Fibroblast of lung (primary cell): ENCODE results near the gene DMRTC2. TPM values are rescaled to one million over a fixed set of nuclear protein-coding genes. Genes with fewer than 3 reads are reported as not detected.

Experiments used
- DNase-seq, 2 donors: peaks; one replicate each; pipeline versions ENCODE4 v3.0.0 to v3.0.0-alpha.2; 2010; ENCODE audit warnings: low read depth in 2 of 2
- H2AFZ ChIP-seq: 2 replicates; pipeline ENCODE4 v1.5.1; 2012; ENCODE audit warnings: low read length, control low read depth, inconsistent platforms
- H3K27ac ChIP-seq: 2 replicates; pipeline ENCODE4 v1.5.1; 2011; ENCODE audit warnings: low read length, control low read depth; ENCODE audit not compliant: insufficient read depth
- H3K27me3 ChIP-seq: 2 replicates; pipeline ENCODE4 v1.5.1; 2011; ENCODE audit warnings: mild to moderate bottlenecking, low read length; ENCODE audit not compliant: control insufficient read depth, insufficient read depth
- H3K36me3 ChIP-seq: 2 replicates; pipeline ENCODE4 v1.5.1; 2011; ENCODE audit warnings: low read length; ENCODE audit not compliant: control insufficient read depth, insufficient read depth
- H3K4me1 ChIP-seq: 2 replicates; pipeline ENCODE4 v1.5.1; 2011; ENCODE audit warnings: low read length; ENCODE audit not compliant: control insufficient read depth, insufficient read depth; ENCODE audit errors: extremely low read depth
- H3K4me2 ChIP-seq: 2 replicates; pipeline ENCODE4 v1.5.1; 2011; ENCODE audit warnings: low read length, control low read depth; ENCODE audit not compliant: insufficient read depth; ENCODE audit errors: extremely low read depth
- H3K4me3 ChIP-seq, 4 experiments: fragments of 200-600 bp in 1 of 4; sonication (generic) in 1 of 4; replicated peaks in 1 of 4; 2 replicates each; pipeline ENCODE4 v1.5.1; 2011 to 2016; ENCODE audit warnings: low read length in 4 of 4, low read depth in 3 of 4, mild to moderate bottlenecking in 3 of 4, control low read depth in 2 of 4, inconsistent platforms in 1 of 4, mixed read lengths in 1 of 4; ENCODE audit not compliant: insufficient read depth in 1 of 4; ENCODE audit errors: control extremely low read depth in 1 of 4
- H3K79me2 ChIP-seq: 2 replicates; pipeline ENCODE4 v1.5.1; 2012; ENCODE audit warnings: mild to moderate bottlenecking, low read length, inconsistent platforms; ENCODE audit not compliant: control insufficient read depth, insufficient read depth
- H3K9ac ChIP-seq: 2 replicates; pipeline ENCODE4 v1.5.1; 2011; ENCODE audit warnings: mild to moderate bottlenecking, low read length, control low read depth; ENCODE audit not compliant: insufficient read depth
- H3K9me3 ChIP-seq: 2 replicates; pipeline ENCODE4 v1.5.1; 2012; ENCODE audit warnings: low read depth, low read length; ENCODE audit not compliant: control insufficient read depth, insufficient read depth
- H4K20me1 ChIP-seq: 2 replicates; pipeline ENCODE4 v1.5.1; 2011; ENCODE audit warnings: low read length; ENCODE audit not compliant: control insufficient read depth, insufficient read depth; ENCODE audit errors: extremely low read depth
- CTCF ChIP-seq, 2 donors: IDR thresholded peaks in 1 of 2; conservative IDR thresholded peaks in 1 of 2; 1 replicate in 1 of 2; 2 replicates in 1 of 2; pipeline ENCODE4 v1.5.1; 2011 to 2012; ENCODE audit warnings: low read length in 2 of 2, control low read depth in 1 of 2, inconsistent platforms in 1 of 2, low read depth in 1 of 2, mild to moderate bottlenecking in 1 of 2
- EZH2 ChIP-seq: IDR thresholded peaks from 2 replicates; pipeline ENCODE4 v1.5.1; 2012; ENCODE audit warnings: low read length, control low read depth, mild to moderate bottlenecking; ENCODE audit errors: missing control alignments
- polyA plus RNA-seq, 2 donors: library from polyadenylated mRNA; depleted of rRNA in 1 of 2; stranded (reverse) in 1 of 2; unstranded in 1 of 2; fragments of >200 nt; gene quantifications; 2 replicates each; pipeline ENCODE4 v1.2.1, GENCODE V29; 2011 to 2012; ENCODE audit warnings: missing spikeins in 1 of 2
- total RNA-seq: library from RNA; depleted of rRNA; stranded (reverse); fragments of >200 nt; gene quantifications from 2 replicates; pipeline ENCODE4 v1.2.1, GENCODE V29; 2014

Gene DMRTC2
- total and polyA plus RNA-seq, 2 donors (not counting 1 experiment from before 2014, with no cell fraction given): not detected

- H3K4me3 ChIP-seq: peak overlapping the region in 1 of 4 experiments; percentile 22
- H2AFZ ChIP-seq: no peak overlapping the region
- no peak for DNase-seq
- H3K27ac ChIP-seq: no peak overlapping the region
- no peaks in the 10 kb centered on the region for H3K27me3 ChIP-seq
- H3K9ac ChIP-seq: no peak overlapping the region
- H3K4me2 ChIP-seq: peak overlapping the region; percentile 68
- no peaks in the 10 kb centered on the region for H3K9me3 ChIP-seq
- H3K79me2 ChIP-seq: peaks cover 70% of the 10 kb centered on the region
- no peaks in the 10 kb centered on the region for H4K20me1 ChIP-seq
- H3K36me3 ChIP-seq: peaks cover 39% of the 10 kb centered on the region
- peaks cover 8% of the 10 kb centered on the region for H3K4me1 ChIP-seq
- no peak for TF ChIP-seq CTCF (conservative IDR thresholded peaks at IDR 0.05 in 1 of 2, IDR thresholded peaks at IDR 0.05 in 1 of 2; ENCODE audit: low read depth in 1 of 2, low read length in 2 of 2)
- no peak for TF ChIP-seq EZH2
Measured at GRCh38 chr19:41863209-41863931, 18.5 kb downstream of the DMRTC2 start.

GRCh38 chr19:41864374-41864773 lies 19.5 kb downstream of the DMRTC2 start:
- no peaks in the 10 kb centered on the region for H4K20me1 ChIP-seq
- no peak overlapping the region for H3K27ac ChIP-seq
- peaks cover 73% of the 10 kb centered on the region for H3K79me2 ChIP-seq
- H2AFZ ChIP-seq: no peak overlapping the region
- no peak overlapping the region for H3K4me3 ChIP-seq
- no peaks in the 10 kb centered on the region for H3K9me3 ChIP-seq
- peaks cover 44% of the 10 kb centered on the region for H3K36me3 ChIP-seq
- TF ChIP-seq CTCF (conservative IDR thresholded peaks at IDR 0.05 in 1 of 2, IDR thresholded peaks at IDR 0.05 in 1 of 2; ENCODE audit: low read depth in 1 of 2, low read length in 2 of 2) (no peak), EZH2 (no peak)
- H3K9ac ChIP-seq: no peak overlapping the region
- DNase-seq: no peak
- H3K4me1 ChIP-seq: peaks cover 8% of the 10 kb centered on the region
- H3K4me2 ChIP-seq: no peak overlapping the region
- no peaks in the 10 kb centered on the region for H3K27me3 ChIP-seq

GRCh38 chr19:41866284-41866683 lies 21.4 kb downstream of the DMRTC2 start:
- Histone ChIP-seq H2AFZ (no peak overlapping the region), H3K27me3 (no peaks in the 10 kb centered on the region), H3K27ac (no peak overlapping the region), H3K79me2 (peaks cover 61% of the 10 kb centered on the region), H4K20me1 (no peaks in the 10 kb centered on the region), H3K4me1 (peaks cover 8% of the 10 kb centered on the region), H3K9ac (no peak overlapping the region), H3K4me3 (no peak overlapping the region), H3K36me3 (peaks cover 49% of the 10 kb centered on the region), H3K4me2 (no peak overlapping the region), H3K9me3 (no peaks in the 10 kb centered on the region)
- no peak for DNase-seq
- no peak for TF ChIP-seq CTCF (conservative IDR thresholded peaks at IDR 0.05 in 1 of 2, IDR thresholded peaks at IDR 0.05 in 1 of 2; ENCODE audit: low read depth in 1 of 2, low read length in 2 of 2)
